Endothelial cell of umbilical vein (primary cell): Measurements from ENCODE around the gene QSER1. TPM values are rescaled to one million over a fixed set of nuclear protein-coding genes. Genes with fewer than 3 reads are reported as not detected.

Experiments
- BruUV-seq: library from RNA; stranded (reverse); fragments of 400-500 nt; replicated peaks from 2 replicates; lab custom pipeline; 2021; lab: Mats Ljungman, UMichigan
- CTCF ChIA-PET: fragments of 300-600, 350-600 bp; sonication (Branson Sonifier 250); formaldehyde crosslinking; loops from one replicate; lab custom pipeline; 2021; ENCODE audit warnings: antibody characterized with exemption, inconsistent platforms; lab: Charles Lee
- POLR2A ChIA-PET: fragments of 300-600, 350-600 bp; sonication (Branson Sonifier 250); formaldehyde crosslinking; loops from one replicate; lab custom pipeline; 2021; ENCODE audit warnings: antibody characterized with exemption, inconsistent platforms; lab: Charles Lee
- DNase-seq: peaks from one replicate; pipeline ENCODE4 v3.0.0-alpha.2; 2011; ENCODE audit warnings: low read depth, low spot score
- FAIRE-seq: peaks from 2 replicates; lab custom pipeline; 2011; peaks lifted over from hg19 to GRCh38; lab: Jason Lieb, UNC
- H2AFZ ChIP-seq: 2 replicates; pipeline ENCODE4 v1.6.0; 2012; ENCODE audit warnings: low read depth, low read length, control low read depth, inconsistent platforms
- H3K27ac ChIP-seq: 2 replicates; pipeline ENCODE4 v1.5.1; 2011; ENCODE audit warnings: low read depth, mild to moderate bottlenecking, control low read depth, low read length, moderate library complexity; ENCODE audit not compliant: insufficient read depth
- H3K27me3 ChIP-seq, 2 experiments: 2 replicates each; pipeline versions ENCODE4 v1.6.0 to v1.6.1; 2011; ENCODE audit warnings: low read length in 2 of 2, mixed read lengths in 1 of 2; ENCODE audit not compliant: control insufficient read depth in 2 of 2, insufficient read depth in 2 of 2
- H3K36me3 ChIP-seq, 2 experiments: 2 replicates in 1 of 2; 3 replicates in 1 of 2; pipeline ENCODE4 v1.5.1; 2011; ENCODE audit warnings: low read length in 2 of 2, mild to moderate bottlenecking in 1 of 2, moderate library complexity in 1 of 2; ENCODE audit not compliant: control insufficient read depth in 2 of 2, insufficient read depth in 2 of 2; ENCODE audit errors: extremely low read depth in 1 of 2
- H3K4me1 ChIP-seq: 3 replicates; pipeline ENCODE4 v1.5.1; 2011; ENCODE audit warnings: mild to moderate bottlenecking, low read length; ENCODE audit not compliant: control insufficient read depth, insufficient read depth; ENCODE audit errors: extremely low read depth
- H3K4me2 ChIP-seq: 2 replicates; pipeline ENCODE4 v1.6.1; 2011; ENCODE audit warnings: low read length, control low read depth, mixed read lengths; ENCODE audit not compliant: insufficient read depth
- H3K4me3 ChIP-seq, 3 experiments: fragments of 200-600 bp in 1 of 3; sonication (generic), shearing (Covaris generic) in 1 of 3; replicated peaks in 1 of 3; 2 replicates each; pipeline ENCODE4 v1.5.1; 2011 to 2016; ENCODE audit warnings: control low read depth in 3 of 3, low read length in 3 of 3, mild to moderate bottlenecking in 2 of 3, inconsistent platforms in 1 of 3, low read depth in 1 of 3, moderate library complexity in 1 of 3; ENCODE audit not compliant: insufficient read depth in 1 of 3
- H3K79me2 ChIP-seq: 2 replicates; pipeline ENCODE4 v1.6.0; 2012; ENCODE audit warnings: low read length, inconsistent platforms; ENCODE audit not compliant: control insufficient read depth, insufficient read depth
- H3K9ac ChIP-seq: replicated peaks from 2 replicates; pipeline ENCODE3; 2011; ENCODE audit warnings: low read length, control low read depth; ENCODE audit not compliant: insufficient read depth; ENCODE audit errors: extremely low read depth
- H3K9me1 ChIP-seq: replicated peaks from 3 replicates; pipeline ENCODE4 v1.6.0; 2011; ENCODE audit warnings: mild to moderate bottlenecking, low read length; ENCODE audit not compliant: control insufficient read depth, insufficient read depth; ENCODE audit errors: extremely low read depth
- H3K9me3 ChIP-seq: replicated peaks from 2 replicates; pipeline ENCODE4 v1.5.1; 2012; ENCODE audit warnings: low read length, inconsistent platforms; ENCODE audit not compliant: control insufficient read depth, insufficient read depth
- H4K20me1 ChIP-seq: replicated peaks from 2 replicates; pipeline ENCODE3; 2011; ENCODE audit warnings: mild to moderate bottlenecking, low read length; ENCODE audit not compliant: control insufficient read depth, insufficient read depth; ENCODE audit errors: extremely low read depth
- EZH2 ChIP-seq: IDR thresholded peaks from 2 replicates; pipeline ENCODE4 v1.6.1; 2012; ENCODE audit warnings: borderline replicate concordance, low read depth, mild to moderate bottlenecking, moderate library complexity, low read length, inconsistent platforms; ENCODE audit not compliant: severe bottlenecking
- FOS ChIP-seq: IDR thresholded peaks from 2 replicates; pipeline ENCODE4 v1.6.1; 2011; ENCODE audit warnings: mild to moderate bottlenecking, low read length, moderate library complexity, borderline replicate concordance; ENCODE audit not compliant: insufficient read depth
- GATA2 ChIP-seq: IDR thresholded peaks from 2 replicates; pipeline ENCODE4 v1.7.0; 2011; ENCODE audit warnings: low read depth, mild to moderate bottlenecking, moderate library complexity, mixed read lengths, low read length; ENCODE audit not compliant: insufficient read length, insufficient read depth
- JUN ChIP-seq: IDR thresholded peaks from 2 replicates; pipeline ENCODE4 v1.6.1; 2011; ENCODE audit warnings: borderline replicate concordance, low read depth; ENCODE audit not compliant: insufficient read length, insufficient read depth
- MYC ChIP-seq: IDR thresholded peaks from one replicate; pipeline ENCODE4 v1.6.1; 2011; ENCODE audit warnings: mild to moderate bottlenecking, low read depth, low read length
- POLR2A ChIP-seq: IDR thresholded peaks from 2 replicates; pipeline ENCODE4 v1.6.1; 2012; ENCODE audit warnings: low read depth, mild to moderate bottlenecking, control low read depth, low read length
- POLR2AphosphoS5 ChIP-seq: IDR thresholded peaks from 2 replicates; pipeline ENCODE4 v1.6.1; 2012; ENCODE audit warnings: low read depth, mild to moderate bottlenecking, control low read depth, low read length, moderate library complexity; ENCODE audit not compliant: insufficient read depth
- dilution Hi-C: fragments of 300-500 bp; cut with MboI; formaldehyde crosslinking; loops from one replicate; pipeline ENCODE4 v1.15.0; 2019; ENCODE audit warnings: low sequenced_read_pairs; ENCODE audit not compliant: extremely low pct_ligation_motif_present
- intact Hi-C: fragments of 100-400 bp; cut with micrococcal nuclease; formaldehyde crosslinking; loops from one replicate; pipeline ENCODE4 v1.10.0; 2022
- polyA plus RNA-seq, 4 experiments: library from polyadenylated mRNA; depleted of rRNA in 3 of 4; stranded (reverse) in 3 of 4; unstranded in 1 of 4; fragments of >200 nt; gene quantifications; 2 replicates each; pipeline versions ENCODE4 v1.2.1 to v1.2.3, GENCODE V29; 2011 to 2012; ENCODE audit warnings: missing spikeins in 1 of 4
- total RNA-seq: library from RNA; stranded (reverse); gene quantifications from 2 replicates; pipeline ENCODE4 v1.2.3, GENCODE V29; 2021
- TF ChIP-seq, protein P1 (sequence below), 2 donors: IDR thresholded peaks; 1 replicate in 1 of 2; 2 replicates in 1 of 2; pipeline ENCODE4 v1.5.1; 2011; ENCODE audit warnings: low read length in 2 of 2, mild to moderate bottlenecking in 2 of 2, moderate library complexity in 2 of 2, control low read depth in 1 of 2, inconsistent platforms in 1 of 2, low read depth in 1 of 2; ENCODE audit not compliant: insufficient read depth in 1 of 2; ENCODE audit errors: extremely low read depth in 1 of 2
- TF ChIP-seq, protein P2 (sequence below): IDR thresholded peaks from 2 replicates; pipeline ENCODE4 v1.6.1; 2011; ENCODE audit not compliant: insufficient read depth, insufficient read length

Gene QSER1
- total and polyA plus RNA-seq, 2 donors (not counting 3 experiments of a cell fraction or from before 2014, with no cell fraction given) = 5.5 to 36.6 TPM

DNA sequence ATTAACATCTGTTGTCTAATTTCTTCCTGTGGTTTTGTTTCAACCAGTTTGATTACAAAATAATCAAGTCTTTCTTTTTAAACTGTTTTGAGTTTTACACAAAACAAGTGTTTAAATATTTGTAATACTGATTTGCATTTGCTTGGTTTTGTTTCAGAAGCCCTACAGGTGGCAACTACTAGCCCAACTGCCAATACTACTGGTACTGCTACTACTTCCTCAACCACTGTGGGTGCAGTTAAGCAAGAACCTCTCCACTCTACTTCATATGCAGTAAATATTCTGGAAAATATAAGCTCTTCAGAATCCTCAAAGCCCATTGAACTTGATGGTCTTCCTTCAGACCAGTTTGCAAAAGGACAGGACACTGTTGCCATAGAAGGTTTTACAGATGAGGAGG is 61.1 kb downstream of the QSER1 start:
- dilution Hi-C loops = no loop called here
- peaks cover 0 to 3% of the 10 kb centered on the region in 2 experiments for H3K36me3 ChIP-seq
- H3K4me1 ChIP-seq = peaks cover 7% of the 10 kb centered on the region
- H3K4me2 ChIP-seq = no peak overlapping the region
- peaks cover 7% of the 10 kb centered on the region for H4K20me1 ChIP-seq
- DNase-seq = no peak
- no peaks in the 10 kb centered on the region for H3K9me3 ChIP-seq
- ChIA-PET POLR2A (no interaction called here), CTCF (no interaction called here)
- H3K4me3 ChIP-seq = no peak overlapping the region
- H2AFZ ChIP-seq = no peak overlapping the region
- H3K9ac ChIP-seq = no peak overlapping the region
- no peaks in the 10 kb centered on the region for H3K9me1 ChIP-seq
- BruUV-seq = no TSS peak
- no peak overlapping the region for H3K27ac ChIP-seq
- H3K79me2 ChIP-seq = peaks cover 3% of the 10 kb centered on the region
- H3K27me3 ChIP-seq = no peaks in the 10 kb centered on the region
- intact Hi-C loops = no loop called here
- no peak for TF ChIP-seq MYC
- no peak for TF ChIP-seq POLR2AphosphoS5
- no peak for TF ChIP-seq FOS
- TF ChIP-seq, protein P1, sequence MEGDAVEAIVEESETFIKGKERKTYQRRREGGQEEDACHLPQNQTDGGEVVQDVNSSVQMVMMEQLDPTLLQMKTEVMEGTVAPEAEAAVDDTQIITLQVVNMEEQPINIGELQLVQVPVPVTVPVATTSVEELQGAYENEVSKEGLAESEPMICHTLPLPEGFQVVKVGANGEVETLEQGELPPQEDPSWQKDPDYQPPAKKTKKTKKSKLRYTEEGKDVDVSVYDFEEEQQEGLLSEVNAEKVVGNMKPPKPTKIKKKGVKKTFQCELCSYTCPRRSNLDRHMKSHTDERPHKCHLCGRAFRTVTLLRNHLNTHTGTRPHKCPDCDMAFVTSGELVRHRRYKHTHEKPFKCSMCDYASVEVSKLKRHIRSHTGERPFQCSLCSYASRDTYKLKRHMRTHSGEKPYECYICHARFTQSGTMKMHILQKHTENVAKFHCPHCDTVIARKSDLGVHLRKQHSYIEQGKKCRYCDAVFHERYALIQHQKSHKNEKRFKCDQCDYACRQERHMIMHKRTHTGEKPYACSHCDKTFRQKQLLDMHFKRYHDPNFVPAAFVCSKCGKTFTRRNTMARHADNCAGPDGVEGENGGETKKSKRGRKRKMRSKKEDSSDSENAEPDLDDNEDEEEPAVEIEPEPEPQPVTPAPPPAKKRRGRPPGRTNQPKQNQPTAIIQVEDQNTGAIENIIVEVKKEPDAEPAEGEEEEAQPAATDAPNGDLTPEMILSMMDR (IDR thresholded peaks at IDR 0.05; ENCODE audit: extremely low read depth in 1 of 2, insufficient read depth in 1 of 2, low read depth in 1 of 2, low read length in 2 of 2) = no peak
- no peak for TF ChIP-seq JUN
- no peak for TF ChIP-seq GATA2
- TF ChIP-seq, protein P2, sequence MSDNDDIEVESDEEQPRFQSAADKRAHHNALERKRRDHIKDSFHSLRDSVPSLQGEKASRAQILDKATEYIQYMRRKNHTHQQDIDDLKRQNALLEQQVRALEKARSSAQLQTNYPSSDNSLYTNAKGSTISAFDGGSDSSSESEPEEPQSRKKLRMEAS = no peak
- no peak for TF ChIP-seq POLR2A
- no peak for TF ChIP-seq EZH2
- no peak for FAIRE-seq
